K562 (cell line): ENCODE results near the gene LMNA. TPM values are rescaled to one million over a fixed set of nuclear protein-coding genes. Genes with fewer than 3 reads are reported as not detected.
A peak's percentile ranks its signal among the peaks of the same experiment; 100 is the strongest.

Source experiments
- ASH1L ChIP-seq: fragments of 450-650 bp; IDR thresholded peaks from 2 replicates; pipeline ENCODE4 v1.6.1; 2018; ENCODE audit warnings: borderline replicate concordance, mild to moderate bottlenecking, low read depth; ENCODE audit not compliant: partially characterized antibody
- ATF7 ChIP-seq: fragments of 450-650 bp; IDR thresholded peaks from 2 replicates; pipeline ENCODE4 v1.7.1; 2014; ENCODE audit warnings: mild to moderate bottlenecking, moderate library complexity
- FOXK1 ChIP-seq: sonication (generic); formaldehyde crosslinking; IDR thresholded peaks from 2 replicates; pipeline ENCODE4 v1.8.0; 2022; ENCODE audit warnings: missing genetic modification reagents, mild to moderate bottlenecking, borderline replicate concordance
- MAFG ChIP-seq: fragments of 450-650 bp; conservative IDR thresholded peaks from 2 replicates; pipeline ENCODE4 v1.6.1; 2016; ENCODE audit warnings: missing genetic modification characterization, missing compliant biosample characterization
- PHTF2 ChIP-seq: fragments of 250-450 bp; sonication (Bioruptor Pico); IDR thresholded peaks from 2 replicates; pipeline ENCODE4 v1.5.0; 2021; ENCODE audit warnings: mild to moderate bottlenecking
- SP1 ChIP-seq: sonication (generic); formaldehyde crosslinking; IDR thresholded peaks from 2 replicates; pipeline ENCODE4 v1.8.1; 2022; ENCODE audit warnings: mild to moderate bottlenecking, missing genetic modification reagents
- SRF ChIP-seq, 2 experiments: fragments of 250-450, 450-650 bp in 1 of 2; sonication (Bioruptor Pico) in 1 of 2; sonication (generic) in 1 of 2; formaldehyde crosslinking; IDR thresholded peaks; 2 replicates each; pipeline versions ENCODE4 v1.5.0 to v1.5.1; 2020 to 2022; ENCODE audit warnings: mild to moderate bottlenecking in 1 of 2, missing genetic modification reagents in 1 of 2
- SRSF9 ChIP-seq: fragments of 200-400 bp; formaldehyde crosslinking; IDR thresholded peaks from 2 replicates; pipeline ENCODE4 v1.6.1; 2017; ENCODE audit warnings: low read depth, low read length, borderline replicate concordance
- TARDBP ChIP-seq: fragments of 450-650 bp; IDR thresholded peaks from 2 replicates; pipeline ENCODE4 v1.6.1; 2016
- YY1 ChIP-seq, 3 experiments: IDR thresholded peaks; 2 replicates each; pipeline ENCODE4 v1.6.1; 2011; ENCODE audit warnings: low read length in 2 of 3, mild to moderate bottlenecking in 2 of 3, moderate library complexity in 2 of 3, borderline replicate concordance in 1 of 3, control low read depth in 1 of 3, low read depth in 1 of 3; ENCODE audit not compliant: insufficient read depth in 3 of 3, insufficient replicate concordance in 2 of 3, control insufficient read depth in 1 of 3, insufficient read length in 1 of 3; ENCODE audit errors: extremely low read depth in 1 of 3
- ZC3H8 ChIP-seq: fragments of 450-650 bp; IDR thresholded peaks from 2 replicates; pipeline ENCODE4 v1.6.1; 2017
- ZNF184 ChIP-seq: sonication (generic); formaldehyde crosslinking; IDR thresholded peaks from 2 replicates; pipeline ENCODE4 v1.5.0; 2020; ENCODE audit warnings: missing genetic modification reagents
- ZNF239 ChIP-seq: fragments of 250-450 bp; sonication (Bioruptor Pico); IDR thresholded peaks from 2 replicates; pipeline ENCODE4 v1.4.0; 2020; ENCODE audit warnings: mild to moderate bottlenecking
- ZNF316 ChIP-seq: fragments of 450-650 bp; IDR thresholded peaks from 2 replicates; pipeline ENCODE4 v1.6.1; 2016
- ZNF384 ChIP-seq: IDR thresholded peaks from 2 replicates; pipeline ENCODE4 v1.6.1; 2012; ENCODE audit warnings: low read depth, low read length, improper control_type of control experiment
- polyA plus RNA-seq, 8 experiments: library from polyadenylated mRNA; depleted of rRNA in 4 of 8; stranded (reverse) in 5 of 8; unstranded in 3 of 8; fragments of >200 nt; fragmentation: Nextera tagmentation in 2 of 8; fragmentation: Illumina TruSeq in 1 of 8; extraction: Ambion mirVana in 2 of 8; extraction: Trizol in 1 of 8; gene quantifications; 2 replicates each; pipeline versions ENCODE4 v1.2.1 to v1.2.3, GENCODE V29; 2011 to 2014; ENCODE audit warnings: inconsistent platforms in 1 of 8, missing spikeins in 1 of 8
- total RNA-seq, 7 experiments: library from RNA; depleted of rRNA in 6 of 7; stranded (reverse); fragments of >200 nt in 6 of 7; fragmentation: Illumina TruSeq in 2 of 7; extraction: Trizol in 2 of 7; gene quantifications; 2 replicates each; pipeline versions ENCODE4 v1.2.1 to v1.2.3, GENCODE V29; 2011 to 2021; ENCODE audit warnings: low replicate concordance in 1 of 7
- TF ChIP-seq, protein P1 (sequence below): conservative IDR thresholded peaks from 2 replicates; pipeline ENCODE4 v1.6.1; 2011; ENCODE audit warnings: low read depth, mild to moderate bottlenecking, low read length; ENCODE audit not compliant: control insufficient read depth
- TF ChIP-seq, protein P2 (sequence below): fragments of 450-650 bp; IDR thresholded peaks from 2 replicates; pipeline ENCODE4 v1.6.1; 2016
- TF ChIP-seq, protein P3 (sequence below): fragments of 250-450 bp; sonication (Bioruptor Pico); IDR thresholded peaks from 2 replicates; pipeline ENCODE4 v1.4.0; 2020; ENCODE audit warnings: borderline replicate concordance
- TF ChIP-seq, protein P4 (sequence below): sonication (generic); formaldehyde crosslinking; IDR thresholded peaks from 2 replicates; pipeline ENCODE4 v1.8.1; 2023; ENCODE audit warnings: mild to moderate bottlenecking, missing genetic modification reagents
- TF ChIP-seq, protein P5 (sequence below): fragments of 450-650 bp; IDR thresholded peaks from 2 replicates; pipeline ENCODE4 v1.6.1; 2018; ENCODE audit warnings: mild to moderate bottlenecking, low read depth; ENCODE audit not compliant: partially characterized antibody

Gene LMNA
- total and polyA plus RNA-seq, 9 of the 15 experiments (the other 6 are each of a cell fraction or from before 2014, with no cell fraction given) = 1.00 to 347 (median 88.2) TPM

DNA sequence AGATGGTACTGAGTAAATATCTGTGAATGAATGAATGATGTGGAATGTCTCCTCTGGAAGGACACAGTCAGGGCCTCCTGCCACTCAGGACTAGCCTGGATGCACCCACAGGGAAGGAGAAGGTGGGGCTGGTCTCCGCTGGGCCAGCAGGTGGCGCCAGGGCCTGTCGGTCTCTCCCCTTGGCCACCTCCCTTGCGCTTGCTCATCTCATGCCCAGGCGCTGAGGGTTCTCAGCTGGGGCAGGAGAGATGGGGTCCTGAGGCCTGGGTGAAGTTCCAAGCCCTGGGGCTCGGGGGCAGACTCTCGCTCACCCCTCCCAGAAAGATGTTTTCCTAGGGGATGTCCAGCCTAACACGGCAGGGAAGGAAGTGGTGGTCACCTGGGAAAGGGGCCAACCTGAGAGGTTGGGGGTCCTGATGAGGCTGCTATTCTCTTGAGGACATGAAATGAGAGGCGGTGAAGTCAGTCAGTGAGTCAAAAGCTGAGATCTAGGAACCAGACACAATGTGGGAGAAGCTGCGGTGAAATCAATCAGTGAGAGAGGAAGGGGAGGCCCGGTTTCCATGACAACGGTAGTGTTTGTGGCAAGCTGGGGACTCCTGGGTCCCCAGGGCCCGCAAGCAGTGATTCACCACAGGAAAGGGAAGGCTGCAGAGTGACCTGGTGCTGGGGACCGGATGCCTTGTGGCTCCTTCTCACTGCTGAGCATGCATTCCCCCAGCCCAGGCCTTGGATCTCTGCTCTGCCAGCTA lies 17.7 kb upstream of the LMNA start (continued):
- TF ChIP-seq, protein P1, sequence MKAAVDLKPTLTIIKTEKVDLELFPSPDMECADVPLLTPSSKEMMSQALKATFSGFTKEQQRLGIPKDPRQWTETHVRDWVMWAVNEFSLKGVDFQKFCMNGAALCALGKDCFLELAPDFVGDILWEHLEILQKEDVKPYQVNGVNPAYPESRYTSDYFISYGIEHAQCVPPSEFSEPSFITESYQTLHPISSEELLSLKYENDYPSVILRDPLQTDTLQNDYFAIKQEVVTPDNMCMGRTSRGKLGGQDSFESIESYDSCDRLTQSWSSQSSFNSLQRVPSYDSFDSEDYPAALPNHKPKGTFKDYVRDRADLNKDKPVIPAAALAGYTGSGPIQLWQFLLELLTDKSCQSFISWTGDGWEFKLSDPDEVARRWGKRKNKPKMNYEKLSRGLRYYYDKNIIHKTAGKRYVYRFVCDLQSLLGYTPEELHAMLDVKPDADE = no peak
- TF ChIP-seq, protein P2, sequence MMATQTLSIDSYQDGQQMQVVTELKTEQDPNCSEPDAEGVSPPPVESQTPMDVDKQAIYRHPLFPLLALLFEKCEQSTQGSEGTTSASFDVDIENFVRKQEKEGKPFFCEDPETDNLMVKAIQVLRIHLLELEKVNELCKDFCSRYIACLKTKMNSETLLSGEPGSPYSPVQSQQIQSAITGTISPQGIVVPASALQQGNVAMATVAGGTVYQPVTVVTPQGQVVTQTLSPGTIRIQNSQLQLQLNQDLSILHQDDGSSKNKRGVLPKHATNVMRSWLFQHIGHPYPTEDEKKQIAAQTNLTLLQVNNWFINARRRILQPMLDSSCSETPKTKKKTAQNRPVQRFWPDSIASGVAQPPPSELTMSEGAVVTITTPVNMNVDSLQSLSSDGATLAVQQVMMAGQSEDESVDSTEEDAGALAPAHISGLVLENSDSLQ = peak; percentile 74; the same call in 1 of the 2 replicates
- TF ChIP-seq, protein P3, sequence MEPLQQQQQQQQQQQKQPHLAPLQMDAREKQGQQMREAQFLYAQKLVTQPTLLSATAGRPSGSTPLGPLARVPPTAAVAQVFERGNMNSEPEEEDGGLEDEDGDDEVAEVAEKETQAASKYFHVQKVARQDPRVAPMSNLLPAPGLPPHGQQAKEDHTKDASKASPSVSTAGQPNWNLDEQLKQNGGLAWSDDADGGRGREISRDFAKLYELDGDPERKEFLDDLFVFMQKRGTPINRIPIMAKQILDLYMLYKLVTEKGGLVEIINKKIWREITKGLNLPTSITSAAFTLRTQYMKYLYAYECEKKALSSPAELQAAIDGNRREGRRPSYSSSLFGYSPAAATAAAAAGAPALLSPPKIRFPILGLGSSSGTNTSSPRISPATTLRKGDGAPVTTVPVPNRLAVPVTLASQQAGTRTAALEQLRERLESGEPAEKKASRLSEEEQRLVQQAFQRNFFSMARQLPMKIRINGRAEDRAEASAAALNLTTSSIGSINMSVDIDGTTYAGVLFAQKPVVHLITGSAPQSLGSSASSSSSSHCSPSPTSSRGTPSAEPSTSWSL = no peak
- no peak for TF ChIP-seq PHTF2
- no peak for TF ChIP-seq ZNF316
- TF ChIP-seq TARDBP = 0 out of 2 replicates have a peak, but pooled peaks have one; percentile 43
- no peak for TF ChIP-seq ZC3H8
- no peak for TF ChIP-seq MAFG (tag)
- TF ChIP-seq, protein P4, sequence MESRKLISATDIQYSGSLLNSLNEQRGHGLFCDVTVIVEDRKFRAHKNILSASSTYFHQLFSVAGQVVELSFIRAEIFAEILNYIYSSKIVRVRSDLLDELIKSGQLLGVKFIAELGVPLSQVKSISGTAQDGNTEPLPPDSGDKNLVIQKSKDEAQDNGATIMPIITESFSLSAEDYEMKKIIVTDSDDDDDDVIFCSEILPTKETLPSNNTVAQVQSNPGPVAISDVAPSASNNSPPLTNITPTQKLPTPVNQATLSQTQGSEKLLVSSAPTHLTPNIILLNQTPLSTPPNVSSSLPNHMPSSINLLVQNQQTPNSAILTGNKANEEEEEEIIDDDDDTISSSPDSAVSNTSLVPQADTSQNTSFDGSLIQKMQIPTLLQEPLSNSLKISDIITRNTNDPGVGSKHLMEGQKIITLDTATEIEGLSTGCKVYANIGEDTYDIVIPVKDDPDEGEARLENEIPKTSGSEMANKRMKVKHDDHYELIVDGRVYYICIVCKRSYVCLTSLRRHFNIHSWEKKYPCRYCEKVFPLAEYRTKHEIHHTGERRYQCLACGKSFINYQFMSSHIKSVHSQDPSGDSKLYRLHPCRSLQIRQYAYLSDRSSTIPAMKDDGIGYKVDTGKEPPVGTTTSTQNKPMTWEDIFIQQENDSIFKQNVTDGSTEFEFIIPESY (CRISPR knock-in tag) = no peak; the same call in 1 of the 2 replicates
- TF ChIP-seq ZNF239 (CRISPR knock-in tag) = no peak
- TF ChIP-seq SRF (CRISPR knock-in tag; IDR thresholded peaks at IDR 0.05) = peak in 1 of 2 experiments; percentile 48; a peak in 1 of 4 replicates
- TF ChIP-seq ASH1L = no peak
- TF ChIP-seq, protein P5, sequence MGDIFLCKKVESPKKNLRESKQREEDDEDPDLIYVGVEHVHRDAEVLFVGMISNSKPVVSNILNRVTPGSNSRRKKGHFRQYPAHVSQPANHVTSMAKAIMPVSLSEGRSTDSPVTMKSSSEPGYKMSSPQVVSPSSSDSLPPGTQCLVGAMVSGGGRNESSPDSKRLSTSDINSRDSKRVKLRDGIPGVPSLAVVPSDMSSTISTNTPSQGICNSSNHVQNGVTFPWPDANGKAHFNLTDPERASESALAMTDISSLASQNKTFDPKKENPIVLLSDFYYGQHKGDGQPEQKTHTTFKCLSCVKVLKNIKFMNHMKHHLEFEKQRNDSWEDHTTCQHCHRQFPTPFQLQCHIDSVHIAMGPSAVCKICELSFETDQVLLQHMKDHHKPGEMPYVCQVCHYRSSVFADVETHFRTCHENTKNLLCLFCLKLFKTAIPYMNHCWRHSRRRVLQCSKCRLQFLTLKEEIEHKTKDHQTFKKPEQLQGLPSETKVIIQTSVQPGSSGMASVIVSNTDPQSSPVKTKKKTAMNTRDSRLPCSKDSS = no peak
- no peak for TF ChIP-seq SP1 (CRISPR knock-in tag)
- TF ChIP-seq ZNF384 = no peak
- TF ChIP-seq ZNF184 (CRISPR knock-in tag) = no peak
- TF ChIP-seq SRSF9 = no peak
- peak in 1 of 3 experiments; percentile 14 for TF ChIP-seq YY1 (IDR thresholded peaks at IDR 0.05; ENCODE audit: borderline replicate concordance in 1 of 3, control insufficient read depth in 1 of 3, extremely low read depth in 1 of 3, insufficient read depth in 3 of 3, insufficient read length in 1 of 3, insufficient replicate concordance in 2 of 3, low read depth in 1 of 3, low read length in 2 of 3)
- 0 out of 2 replicates have a peak, but pooled peaks have one; percentile 43 for TF ChIP-seq FOXK1 (CRISPR knock-in tag)
- peak; percentile 32; the same call in 1 of the 2 replicates for TF ChIP-seq ATF7
